Measurements from ENCODE around the gene THBS3.
"Not testable (repeated sequence)": the region's sequence is repeated elsewhere in the genome, so short reads cannot be mapped to it uniquely, and the experiment has no call there.

THBS3 gene

GRCh38 chr1:155233502-155233901, 25.8 kb upstream of the THBS3 start:
- not testable (repeated sequence) for DNase-seq (ENCODE audit: low read depth)

- DNase-seq (ENCODE audit: low read depth) = not testable (repeated sequence)
These were observed 24.6 kb upstream of the THBS3 start for GRCh38 chr1:155232001-155232978.

DNA sequence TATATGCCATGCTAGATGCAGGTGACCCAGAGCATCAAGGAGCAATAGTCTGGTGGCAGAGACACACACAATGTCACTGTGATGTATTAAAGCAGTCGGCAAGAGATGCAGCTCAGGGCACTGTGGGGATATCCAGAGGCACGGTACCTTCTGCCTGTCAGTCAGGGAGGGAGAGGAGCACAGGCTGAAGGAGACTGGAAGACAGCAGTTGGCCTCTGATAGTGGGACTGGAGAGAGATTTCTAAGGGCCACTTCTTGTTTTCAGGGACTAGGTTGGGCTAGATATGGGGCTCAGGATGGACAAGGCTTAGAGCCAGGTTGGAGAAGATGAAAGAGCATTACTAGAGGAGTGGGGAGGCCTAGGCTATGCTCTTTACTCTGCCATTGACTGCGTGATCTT, 23.6 kb upstream of the THBS3 start:
- not testable (repeated sequence) for DNase-seq (ENCODE audit: low read depth)

DNA sequence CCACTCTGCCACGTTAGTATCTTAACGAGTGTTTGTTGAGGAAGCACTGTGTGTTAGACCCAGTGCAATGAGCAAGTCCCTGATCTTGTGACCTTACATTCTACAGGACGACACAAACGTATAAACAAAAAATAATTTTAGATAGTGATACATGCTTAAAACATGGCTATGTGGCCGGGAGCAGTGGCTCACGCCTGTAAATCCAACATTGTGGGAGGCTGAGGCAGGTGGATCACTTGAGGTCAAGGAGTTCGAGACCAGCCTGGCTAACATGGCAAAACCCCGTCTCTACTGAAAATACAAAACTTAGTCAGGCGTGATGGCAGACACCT, 20.4 kb upstream of the THBS3 start:
- DNase-seq (ENCODE audit: low read depth) = no peak

GRCh38 chr1:155227261-155228095, 19.8 kb upstream of the THBS3 start:
- peak; percentile 96 for DNase-seq (ENCODE audit: low read depth)

DNA sequence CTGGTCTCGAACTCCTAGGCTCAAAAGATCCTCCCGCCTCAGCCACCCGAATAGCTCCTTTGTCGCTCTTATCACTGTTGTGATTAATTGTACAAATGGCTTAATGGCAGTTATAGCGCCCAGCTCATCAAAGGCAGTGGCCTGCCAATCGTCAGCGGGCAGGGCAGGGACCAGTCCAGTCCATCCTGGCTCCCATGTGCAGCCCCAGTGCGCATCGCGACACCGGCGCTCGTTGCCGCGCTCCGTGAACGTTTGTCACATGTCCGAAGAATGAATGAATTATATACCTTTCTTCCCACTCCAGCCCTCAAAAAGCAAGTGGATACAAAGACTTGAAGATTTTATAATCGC, 19.2 kb upstream of the THBS3 start:
- no peak for DNase-seq (ENCODE audit: low read depth)

- peak; percentile 67 for DNase-seq (ENCODE audit: low read depth)
These were observed 18.7 kb upstream of the THBS3 start for GRCh38 chr1:155226188-155226909.

- not testable (repeated sequence) for DNase-seq (ENCODE audit: low read depth)
These were observed 17.7 kb upstream of the THBS3 start for GRCh38 chr1:155225404-155225759.

- DNase-seq (ENCODE audit: low read depth) = no peak
These were observed 15.3 kb upstream of the THBS3 start for GRCh38 chr1:155223047-155223446.

GRCh38 chr1:155220211-155220965, 12.7 kb upstream of the THBS3 start:
- not testable (repeated sequence) for DNase-seq (ENCODE audit: low read depth)

GRCh38 chr1:155219592-155220031, 11.9 kb upstream of the THBS3 start:
- DNase-seq (ENCODE audit: low read depth) = no peak

DNA sequence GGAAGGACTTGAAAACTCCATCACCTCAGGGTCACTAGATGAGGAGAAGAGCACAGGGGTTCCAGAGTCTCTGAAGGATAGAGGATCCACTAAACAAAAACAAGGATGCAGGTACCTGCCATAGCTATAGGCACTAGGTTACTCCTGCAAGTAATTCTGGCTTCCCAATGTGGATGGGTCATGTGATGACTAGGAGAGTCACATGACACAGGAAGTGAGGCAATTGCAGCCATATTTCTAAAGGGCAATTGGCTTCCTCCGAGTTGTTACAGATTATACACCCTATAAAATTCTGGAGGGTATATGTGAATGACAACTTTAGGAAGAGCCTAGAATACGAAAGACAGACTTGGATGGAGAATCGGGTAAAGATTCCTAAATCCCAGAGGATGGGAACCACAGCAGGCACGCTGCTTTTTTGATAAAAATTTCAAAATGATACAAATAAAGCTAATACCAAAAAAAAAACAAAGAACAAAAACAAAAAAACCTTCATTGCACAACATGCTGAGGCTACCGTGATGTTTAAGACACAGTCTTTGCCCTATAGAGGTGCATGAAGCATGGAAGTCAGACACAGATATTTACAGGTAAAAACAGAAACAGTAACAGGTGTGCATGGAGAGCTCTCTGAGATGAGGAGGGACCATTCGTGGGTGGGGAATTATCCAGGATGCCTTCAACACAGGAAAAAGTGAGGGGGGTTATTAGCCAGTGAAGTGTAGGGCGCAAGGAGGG, 11.3 kb upstream of the THBS3 start:
- no peak for DNase-seq (ENCODE audit: low read depth)

GRCh38 chr1:155214702-155215101, 7.0 kb upstream of the THBS3 start:
- DNase-seq (ENCODE audit: low read depth) = not testable (repeated sequence)

- not testable (repeated sequence) for DNase-seq (ENCODE audit: low read depth)
These were observed 4.3 kb upstream of the THBS3 start for GRCh38 chr1:155212051-155212440.

DNA sequence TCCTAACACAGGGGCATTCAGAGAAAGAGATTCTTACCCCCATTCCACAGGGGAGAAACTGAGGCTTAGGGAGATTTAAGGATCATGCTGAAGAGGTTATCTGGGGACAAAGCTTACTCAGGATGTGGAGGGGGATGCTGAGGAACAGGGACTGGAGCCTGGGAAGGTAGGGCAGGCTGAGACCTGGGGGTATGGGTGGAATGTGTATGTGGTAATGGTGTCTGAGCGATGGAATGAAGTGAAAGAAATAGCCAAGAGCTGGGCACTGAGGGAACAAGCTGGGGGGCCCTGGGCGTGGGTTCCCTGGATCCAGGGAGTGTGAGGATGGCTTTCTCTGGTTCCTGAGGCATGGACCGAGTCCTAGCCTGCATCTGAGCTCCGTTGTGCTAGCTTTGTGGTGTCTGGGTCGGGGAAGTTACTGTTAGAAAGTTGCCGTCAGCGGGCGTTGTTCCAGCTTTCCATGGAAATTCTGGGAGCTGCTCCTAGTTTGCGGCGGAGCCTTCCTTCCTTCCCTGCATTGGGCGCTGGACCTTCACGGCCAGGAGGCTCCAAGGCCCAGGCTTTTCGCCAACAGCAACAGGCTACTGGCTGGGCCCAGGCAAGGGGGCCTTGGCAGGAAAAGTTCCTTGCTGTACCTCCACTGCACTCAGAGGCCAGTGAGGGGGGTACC, 3.8 kb upstream of the THBS3 start:
- DNase-seq (ENCODE audit: low read depth) = not testable (repeated sequence)

DNA sequence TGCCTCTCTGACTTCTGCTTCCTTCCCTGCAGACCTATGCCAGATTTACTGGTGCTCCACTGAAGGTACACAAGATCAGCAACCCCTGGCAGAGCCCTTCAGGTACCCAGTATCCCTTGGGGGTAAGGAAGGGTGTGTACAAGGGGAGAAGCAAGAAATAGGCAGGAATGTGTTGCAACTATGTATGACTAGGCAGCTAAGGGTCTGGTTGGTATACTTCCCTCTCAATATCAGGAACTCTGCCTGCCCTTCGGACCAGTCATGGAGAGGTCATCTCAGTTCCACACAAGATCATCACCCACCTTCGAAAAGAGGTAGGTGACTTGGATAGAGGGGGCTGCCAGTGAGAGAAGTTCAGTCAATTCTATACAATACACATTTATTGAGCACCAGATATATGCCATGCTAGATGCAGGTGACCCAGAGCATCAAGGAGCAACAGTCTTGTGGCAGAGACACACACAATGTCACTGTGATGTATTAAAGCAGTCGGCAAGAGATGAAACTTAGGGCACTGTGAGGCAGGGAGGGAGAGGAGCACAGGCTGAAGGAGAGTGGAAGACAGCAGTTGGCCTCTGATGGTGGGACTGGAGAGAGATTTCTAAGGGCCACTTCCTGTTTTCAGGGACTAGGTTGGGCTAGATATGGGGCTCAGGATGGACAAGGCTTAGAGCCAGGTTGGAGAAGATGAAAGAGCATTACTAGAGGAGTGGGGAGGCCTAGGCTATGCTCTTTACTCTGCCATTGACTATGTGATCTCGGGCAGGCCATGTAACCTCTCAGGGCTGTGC, 2.8 kb upstream of the THBS3 start:
- no peak for DNase-seq (ENCODE audit: low read depth)

- DNase-seq (ENCODE audit: low read depth) = no peak
These were observed 1.6 kb upstream of the THBS3 start for GRCh38 chr1:155209312-155209721.

- DNase-seq (ENCODE audit: low read depth) = peak; percentile 78
These were observed 1.0 kb upstream of the THBS3 start, which contains the start of gene MTX1 for GRCh38 chr1:155208541-155209311. Gene MTX1 (plus strand): TSS chr1:155208695. CDS start chr1:155208805, 110 bp downstream.

Measured in stimulated activated CD8-positive, alpha-beta memory T cell treated with anti-CD3 and anti-CD28 coated beads, Interleukin-12 subunit alpha, Interleukin-12 subunit beta, amount 100 ng/mL, for 1 hour (primary cell).